AG04450 (cell line): Measurements from ENCODE around the gene DENND4B. TPM values are rescaled to one million over a fixed set of nuclear protein-coding genes. Genes with fewer than 3 reads are reported as not detected.
A peak's percentile ranks its signal among the peaks of the same experiment; 100 is the strongest.

Experiments used
- CTCF ChIA-PET: fragments of 300-600, 350-600 bp; formaldehyde crosslinking; extraction: SDS; loops from one replicate; lab custom pipeline; 2022; ENCODE audit warnings: antibody characterized with exemption, inconsistent platforms; lab: Charles Lee
- POLR2A ChIA-PET: fragments of 350-600 bp; formaldehyde crosslinking; extraction: SDS; loops from one replicate; lab custom pipeline; 2021; ENCODE audit warnings: antibody characterized with exemption, inconsistent platforms; lab: Yijun Ruan, JAX
- DNase-seq: peaks from one replicate; pipeline ENCODE4 v3.0.0-alpha.2; 2011; ENCODE audit warnings: low read depth, low spot score
- H3K27ac ChIP-seq: one replicate; pipeline ENCODE4 v1.5.1; 2012; ENCODE audit warnings: low read depth, low read length, control low read depth
- H3K27me3 ChIP-seq: one replicate; pipeline ENCODE4 v1.6.0; 2012; ENCODE audit warnings: low read length; ENCODE audit not compliant: control insufficient read depth, insufficient read depth
- H3K4me3 ChIP-seq: 2 replicates; pipeline ENCODE4 v1.5.1; 2011; ENCODE audit warnings: mild to moderate bottlenecking, low read depth, low read length, control low read depth
- H3K9me3 ChIP-seq: 2 replicates; pipeline ENCODE4 v1.5.1; 2012; ENCODE audit warnings: low read length; ENCODE audit not compliant: control insufficient read depth, insufficient read depth
- polyA plus RNA-seq: library from polyadenylated mRNA; depleted of rRNA; stranded (reverse); fragments of >200 nt; gene quantifications from 2 replicates; pipeline ENCODE4 v1.2.3, GENCODE V29; 2011
- TF ChIP-seq, protein P1 (sequence below): IDR thresholded peaks from 2 replicates; pipeline ENCODE4 v1.5.1; 2011; ENCODE audit warnings: low read depth, low read length, control low read depth, inconsistent platforms

DENND4B gene
- polyA plus RNA-seq, 1 experiment = 10.3 TPM

DNA sequence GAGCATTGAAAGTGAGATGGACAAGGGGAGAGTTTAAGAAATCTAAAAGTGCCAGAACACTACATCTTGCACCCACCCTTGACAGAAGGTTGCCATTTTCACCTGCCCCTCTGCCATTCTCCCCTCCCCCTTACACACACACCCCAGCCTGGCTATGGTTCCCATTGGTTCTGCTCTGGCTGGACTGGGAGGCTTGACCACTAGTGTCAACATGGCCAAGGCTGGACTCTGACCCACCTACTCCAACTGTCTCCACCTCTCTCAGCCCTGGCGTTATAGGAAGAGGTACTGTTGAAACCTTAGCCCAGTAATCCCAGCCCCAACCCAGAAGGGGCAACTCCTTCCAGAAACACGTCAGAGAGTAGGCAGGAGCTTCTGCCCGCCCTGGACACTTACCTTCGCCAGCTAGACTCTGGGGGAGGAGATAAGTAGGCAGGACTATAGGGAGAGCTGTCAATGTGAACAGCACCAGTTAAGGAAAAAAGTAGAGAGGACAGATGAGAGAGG lies 7.4 kb upstream of the DENND4B start:
- POLR2A ChIA-PET = interaction anchor here (1.1 to 1.2 kb wide), 2 partner anchors 14 to 24 kb away, joined by 3 read pairs; partner anchors contain the start of gene JTB
- Histone ChIP-seq H3K4me3 (no peak overlapping the region), H3K27me3 (no peaks in the 10 kb centered on the region), H3K27ac (no peak overlapping the region), H3K9me3 (no peaks in the 10 kb centered on the region; the same call in 1 of the 2 replicates)
- no peak for DNase-seq
- TF ChIP-seq, protein P1, sequence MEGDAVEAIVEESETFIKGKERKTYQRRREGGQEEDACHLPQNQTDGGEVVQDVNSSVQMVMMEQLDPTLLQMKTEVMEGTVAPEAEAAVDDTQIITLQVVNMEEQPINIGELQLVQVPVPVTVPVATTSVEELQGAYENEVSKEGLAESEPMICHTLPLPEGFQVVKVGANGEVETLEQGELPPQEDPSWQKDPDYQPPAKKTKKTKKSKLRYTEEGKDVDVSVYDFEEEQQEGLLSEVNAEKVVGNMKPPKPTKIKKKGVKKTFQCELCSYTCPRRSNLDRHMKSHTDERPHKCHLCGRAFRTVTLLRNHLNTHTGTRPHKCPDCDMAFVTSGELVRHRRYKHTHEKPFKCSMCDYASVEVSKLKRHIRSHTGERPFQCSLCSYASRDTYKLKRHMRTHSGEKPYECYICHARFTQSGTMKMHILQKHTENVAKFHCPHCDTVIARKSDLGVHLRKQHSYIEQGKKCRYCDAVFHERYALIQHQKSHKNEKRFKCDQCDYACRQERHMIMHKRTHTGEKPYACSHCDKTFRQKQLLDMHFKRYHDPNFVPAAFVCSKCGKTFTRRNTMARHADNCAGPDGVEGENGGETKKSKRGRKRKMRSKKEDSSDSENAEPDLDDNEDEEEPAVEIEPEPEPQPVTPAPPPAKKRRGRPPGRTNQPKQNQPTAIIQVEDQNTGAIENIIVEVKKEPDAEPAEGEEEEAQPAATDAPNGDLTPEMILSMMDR = no peak
- CTCF ChIA-PET = interaction anchor here (1.3 to 1.4 kb wide), 2 partner anchors 8 to 33 kb away, joined by 6 to 7 read pairs; partner anchors contain the start of genes DENND4B and RAB13

- ChIA-PET CTCF (interaction anchor here (0.5 kb wide), 1 partner anchor 1047 kb away, joined by 3 read pairs; no protein-coding TSS in a partner anchor), POLR2A (no interaction called here)
- no peak for DNase-seq
- Histone ChIP-seq H3K27me3 (no peaks in the 10 kb centered on the region), H3K4me3 (no peak overlapping the region), H3K9me3 (no peaks in the 10 kb centered on the region), H3K27ac (no peak overlapping the region)
- TF ChIP-seq, protein P1 = no peak
Observed at GRCh38 chr1:153951801-153952200, 5.3 kb upstream of the DENND4B start.

DNA sequence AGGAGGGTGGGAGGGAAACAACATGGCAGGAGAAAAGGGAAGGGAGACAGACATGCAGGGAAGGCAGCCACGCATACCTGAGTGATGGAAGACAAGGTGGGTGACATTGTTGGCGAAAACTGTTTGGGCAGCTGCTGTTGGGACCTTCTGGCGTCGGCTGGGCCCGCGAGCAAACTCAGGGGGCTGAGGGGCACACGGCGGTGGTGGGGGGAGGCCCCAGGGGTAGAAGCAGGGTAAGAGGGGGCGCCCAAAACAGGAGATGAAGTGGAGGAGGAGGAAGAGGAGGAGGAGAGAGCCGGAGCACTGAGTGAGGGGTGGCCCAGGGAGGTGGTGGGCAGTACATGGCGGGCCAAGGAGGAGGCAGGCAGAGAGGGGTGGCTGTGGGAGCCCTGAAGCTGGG lies 4.7 kb upstream of the DENND4B start:
- H3K27ac ChIP-seq = no peak overlapping the region
- DNase-seq = no peak
- POLR2A ChIA-PET = no interaction called here
- H3K27me3 ChIP-seq = no peaks in the 10 kb centered on the region
- no peak overlapping the region for H3K4me3 ChIP-seq
- TF ChIP-seq, protein P1 = no peak
- CTCF ChIA-PET = interaction anchor here (0.5 kb wide), 1 partner anchor 1048 kb away, joined by 3 read pairs; no protein-coding TSS in a partner anchor
- no peaks in the 10 kb centered on the region for H3K9me3 ChIP-seq

DNA sequence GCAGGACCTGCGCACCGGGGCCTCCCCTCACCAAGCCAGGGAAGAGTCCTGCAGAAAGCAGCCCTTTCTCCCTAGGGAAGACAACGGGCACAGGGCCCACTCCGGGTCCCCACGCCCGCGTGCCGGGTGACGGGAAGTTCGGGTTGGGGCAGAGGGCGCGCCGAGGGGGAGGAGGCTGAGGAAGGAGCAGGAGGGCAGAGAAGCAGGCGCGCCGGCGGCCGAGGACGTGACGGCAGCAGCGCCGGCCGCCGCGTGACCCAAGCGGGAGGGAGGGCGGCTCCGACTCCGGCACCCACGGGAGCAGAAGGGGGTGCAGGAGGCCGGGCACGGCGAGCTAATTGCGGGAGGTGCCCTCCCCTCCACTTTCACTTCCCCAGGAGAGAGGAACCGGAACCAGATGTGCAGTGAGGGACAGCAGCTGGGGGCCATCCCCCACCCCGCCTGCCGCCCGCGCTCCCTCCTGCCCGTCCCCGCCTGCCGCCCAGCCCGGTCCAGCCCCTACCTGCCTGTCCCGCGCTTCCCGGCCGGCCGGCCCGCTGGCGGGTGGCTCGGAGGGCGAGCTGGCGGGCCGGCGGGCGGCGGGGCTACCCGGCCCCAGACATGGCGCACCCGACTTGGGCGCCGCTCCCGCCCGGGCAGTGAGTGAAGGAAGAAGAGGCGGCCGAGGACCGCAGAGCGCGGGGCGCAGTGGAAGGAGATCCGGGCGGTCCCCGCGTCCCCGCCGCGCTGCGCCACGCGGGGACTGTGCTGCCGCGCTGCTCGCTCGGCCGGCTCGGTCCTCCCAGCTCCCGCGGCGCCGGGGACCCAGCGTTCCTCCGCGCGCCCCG lies 510 bp downstream of the DENND4B start:
- Histone ChIP-seq H3K27ac (peak overlapping the region; percentile 61), H3K27me3 (no peaks in the 10 kb centered on the region), H3K9me3 (no peaks in the 10 kb centered on the region; the same call in 1 of the 2 replicates), H3K4me3 (peak overlapping the region; percentile 86)
- TF ChIP-seq, protein P1 = no peak
- ChIA-PET POLR2A (interaction anchor here (0.6 to 2.6 kb wide), 16 partner anchors 10 to 275 kb away, joined by 3 to 19 read pairs (median 5); partner anchors contain the start of genes CREB3L4, CRTC2, GATAD2B and JTB), CTCF (interaction anchor here (0.5 to 3.8 kb wide), 26 partner anchors 9 to 594 kb away, joined by 3 to 19 read pairs (median 5); partner anchors contain the start of genes RAB13 and SLC39A1)
- no peak for DNase-seq
